Neural progenitor cell (in vitro differentiated cells): ENCODE measurements around the gene ERBB3.

Experiments used
- CTCF ChIP-seq: fragments of 200-600 bp; sonication (generic); IDR thresholded peaks from 2 replicates; pipeline ENCODE4 v1.5.1; 2017; ENCODE audit warnings: antibody characterized with exemption, mild to moderate bottlenecking
- EZH2phosphoT487 ChIP-seq: fragments of 200-600 bp; sonication (generic); IDR thresholded peaks from 2 replicates; pipeline ENCODE4 v1.6.1; 2017; ENCODE audit warnings: antibody characterized with exemption

- TF ChIP-seq CTCF: no peak
- TF ChIP-seq EZH2phosphoT487: no peak
Observed at GRCh38 chr12:56110571-56110970, 30.6 kb downstream of the ERBB3 start.
